ENCODE measurements around the gene SLC6A13.

DNA sequence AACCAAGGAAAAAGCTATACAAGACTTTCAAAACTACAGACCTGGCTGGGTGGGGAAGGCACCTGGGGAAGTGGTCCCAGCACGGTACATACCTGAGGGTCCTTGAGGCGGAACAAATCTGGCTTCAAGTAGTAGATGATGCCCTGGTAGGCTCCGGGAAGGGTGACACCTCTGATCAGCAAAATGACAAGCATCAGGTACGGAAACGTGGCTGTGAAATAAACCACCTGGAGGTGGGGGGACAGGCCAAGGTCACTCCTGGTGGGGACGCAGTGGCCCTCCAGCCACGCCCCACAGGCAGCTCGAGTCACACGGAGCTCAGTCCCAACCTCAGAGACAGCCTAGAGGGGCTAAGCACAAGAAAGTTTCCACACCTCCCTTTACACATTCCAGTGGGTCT is 63.9 kb downstream of the SLC6A13 start:
- TF ChIP-seq, protein P1, sequence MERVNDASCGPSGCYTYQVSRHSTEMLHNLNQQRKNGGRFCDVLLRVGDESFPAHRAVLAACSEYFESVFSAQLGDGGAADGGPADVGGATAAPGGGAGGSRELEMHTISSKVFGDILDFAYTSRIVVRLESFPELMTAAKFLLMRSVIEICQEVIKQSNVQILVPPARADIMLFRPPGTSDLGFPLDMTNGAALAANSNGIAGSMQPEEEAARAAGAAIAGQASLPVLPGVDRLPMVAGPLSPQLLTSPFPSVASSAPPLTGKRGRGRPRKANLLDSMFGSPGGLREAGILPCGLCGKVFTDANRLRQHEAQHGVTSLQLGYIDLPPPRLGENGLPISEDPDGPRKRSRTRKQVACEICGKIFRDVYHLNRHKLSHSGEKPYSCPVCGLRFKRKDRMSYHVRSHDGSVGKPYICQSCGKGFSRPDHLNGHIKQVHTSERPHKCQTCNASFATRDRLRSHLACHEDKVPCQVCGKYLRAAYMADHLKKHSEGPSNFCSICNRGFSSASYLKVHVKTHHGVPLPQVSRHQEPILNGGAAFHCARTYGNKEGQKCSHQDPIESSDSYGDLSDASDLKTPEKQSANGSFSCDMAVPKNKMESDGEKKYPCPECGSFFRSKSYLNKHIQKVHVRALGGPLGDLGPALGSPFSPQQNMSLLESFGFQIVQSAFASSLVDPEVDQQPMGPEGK (CRISPR knock-in tag; IDR thresholded peaks at IDR 0.05; ENCODE audit: borderline replicate concordance): no peak
- TF ChIP-seq TCF4 (CRISPR knock-in tag; IDR thresholded peaks at IDR 0.05; ENCODE audit: borderline replicate concordance) (no peak), ESRRG (CRISPR knock-in tag; IDR thresholded peaks at IDR 0.05) (no peak), RARB (CRISPR knock-in tag; IDR thresholded peaks at IDR 0.05) (no peak), ARNTL (CRISPR knock-in tag; IDR thresholded peaks at IDR 0.05; ENCODE audit: borderline replicate concordance, low read depth) (no peak), ZNF565 (CRISPR knock-in tag; conservative IDR thresholded peaks at IDR 0.05; ENCODE audit: low read depth) (no peak), ZC3H10 (CRISPR knock-in tag; IDR thresholded peaks at IDR 0.05) (no peak), ZFP30 (CRISPR knock-in tag; IDR thresholded peaks at IDR 0.05) (no peak), PPARA (CRISPR knock-in tag; IDR thresholded peaks at IDR 0.05; ENCODE audit: borderline replicate concordance) (no peak)
- TF ChIP-seq, protein P2, sequence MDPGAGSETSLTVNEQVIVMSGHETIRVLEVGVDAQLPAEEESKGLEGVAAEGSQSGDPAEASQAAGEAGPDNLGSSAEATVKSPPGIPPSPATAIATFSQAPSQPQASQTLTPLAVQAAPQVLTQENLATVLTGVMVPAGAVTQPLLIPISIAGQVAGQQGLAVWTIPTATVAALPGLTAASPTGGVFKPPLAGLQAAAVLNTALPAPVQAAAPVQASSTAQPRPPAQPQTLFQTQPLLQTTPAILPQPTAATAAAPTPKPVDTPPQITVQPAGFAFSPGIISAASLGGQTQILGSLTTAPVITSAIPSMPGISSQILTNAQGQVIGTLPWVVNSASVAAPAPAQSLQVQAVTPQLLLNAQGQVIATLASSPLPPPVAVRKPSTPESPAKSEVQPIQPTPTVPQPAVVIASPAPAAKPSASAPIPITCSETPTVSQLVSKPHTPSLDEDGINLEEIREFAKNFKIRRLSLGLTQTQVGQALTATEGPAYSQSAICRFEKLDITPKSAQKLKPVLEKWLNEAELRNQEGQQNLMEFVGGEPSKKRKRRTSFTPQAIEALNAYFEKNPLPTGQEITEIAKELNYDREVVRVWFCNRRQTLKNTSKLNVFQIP (CRISPR knock-in tag; IDR thresholded peaks at IDR 0.05; ENCODE audit: borderline replicate concordance, low read depth): no peak
- TF ChIP-seq, protein P3, sequence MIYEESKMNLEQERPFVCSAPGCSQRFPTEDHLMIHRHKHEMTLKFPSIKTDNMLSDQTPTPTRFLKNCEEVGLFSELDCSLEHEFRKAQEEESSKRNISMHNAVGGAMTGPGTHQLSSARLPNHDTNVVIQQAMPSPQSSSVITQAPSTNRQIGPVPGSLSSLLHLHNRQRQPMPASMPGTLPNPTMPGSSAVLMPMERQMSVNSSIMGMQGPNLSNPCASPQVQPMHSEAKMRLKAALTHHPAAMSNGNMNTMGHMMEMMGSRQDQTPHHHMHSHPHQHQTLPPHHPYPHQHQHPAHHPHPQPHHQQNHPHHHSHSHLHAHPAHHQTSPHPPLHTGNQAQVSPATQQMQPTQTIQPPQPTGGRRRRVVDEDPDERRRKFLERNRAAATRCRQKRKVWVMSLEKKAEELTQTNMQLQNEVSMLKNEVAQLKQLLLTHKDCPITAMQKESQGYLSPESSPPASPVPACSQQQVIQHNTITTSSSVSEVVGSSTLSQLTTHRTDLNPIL (CRISPR knock-in tag; IDR thresholded peaks at IDR 0.05; ENCODE audit: low read depth): no peak

Data from SK-N-SH treated with all-trans-retinoic acid at 6 μM for 48 hours (cell line).